CD14-positive monocyte (primary cell): ENCODE data around the gene OOSP4A. TPM values are rescaled to one million over a fixed set of nuclear protein-coding genes. Genes with fewer than 3 reads are reported as not detected.

Experiments used
- DNase-seq, 3 donors: peaks; one replicate each; pipeline ENCODE4 v3.0.0-alpha.2; 2011 to 2022
- H2AFZ ChIP-seq: 2 replicates; pipeline ENCODE4 v1.6.0; 2012; ENCODE audit warnings: mild to moderate bottlenecking, low read depth, low read length, inconsistent platforms; ENCODE audit not compliant: insufficient read depth, poor library complexity, severe bottlenecking
- H3K27ac ChIP-seq, 2 donors: 1 replicate in 1 of 2; 2 replicates in 1 of 2; pipeline ENCODE4 v1.5.1; 2012 to 2013; ENCODE audit warnings: low read length in 2 of 2, control low read depth in 1 of 2, inconsistent platforms in 1 of 2, low read depth in 1 of 2, mild to moderate bottlenecking in 1 of 2
- H3K27me3 ChIP-seq, 2 donors: one replicate each; pipeline versions ENCODE4 v1.6.0 to v1.6.1; 2011 to 2013; ENCODE audit warnings: low read length in 2 of 2; ENCODE audit not compliant: control insufficient read depth in 2 of 2, insufficient read depth in 2 of 2
- H3K36me3 ChIP-seq, 2 donors: replicated peaks in 1 of 2; 1 replicate in 1 of 2; 2 replicates in 1 of 2; pipeline versions ENCODE4 v1.5.1 to v1.6.1; 2012 to 2013; ENCODE audit warnings: low read length in 2 of 2, control low read depth in 1 of 2, inconsistent platforms in 1 of 2, mild to moderate bottlenecking in 1 of 2; ENCODE audit not compliant: insufficient read depth in 2 of 2, control insufficient read depth in 1 of 2
- H3K4me1 ChIP-seq, 2 donors: 1 replicate in 1 of 2; 2 replicates in 1 of 2; pipeline versions ENCODE4 v1.5.1 to v1.6.1; 2012 to 2013; ENCODE audit warnings: low read length in 2 of 2, control low read depth in 1 of 2, inconsistent platforms in 1 of 2, mild to moderate bottlenecking in 1 of 2, moderate library complexity in 1 of 2; ENCODE audit not compliant: insufficient read depth in 2 of 2, control insufficient read depth in 1 of 2
- H3K4me2 ChIP-seq: replicated peaks from 2 replicates; pipeline ENCODE3; 2012; ENCODE audit warnings: low read length, moderate library complexity, mild to moderate bottlenecking; ENCODE audit not compliant: poor library complexity, severe bottlenecking; ENCODE audit errors: extremely low read depth
- H3K4me3 ChIP-seq, 3 experiments: fragments of 200-600 bp in 1 of 3; sonication (generic) in 1 of 3; replicated peaks in 1 of 3; 1 replicate in 2 of 3; 2 replicates in 1 of 3; pipeline ENCODE4 v1.5.1; 2011 to 2013; ENCODE audit warnings: low read length in 3 of 3, mild to moderate bottlenecking in 3 of 3, control low read depth in 2 of 3, low read depth in 2 of 3, inconsistent platforms in 1 of 3, moderate library complexity in 1 of 3
- H3K79me2 ChIP-seq: 2 replicates; pipeline ENCODE4 v1.6.0; 2012; ENCODE audit warnings: mild to moderate bottlenecking, control low read depth, inconsistent platforms, low read length, moderate library complexity; ENCODE audit not compliant: insufficient read depth
- H3K9ac ChIP-seq: 2 replicates; pipeline ENCODE4 v1.6.0; 2017; ENCODE audit warnings: low read length, mild to moderate bottlenecking; ENCODE audit not compliant: insufficient read depth, poor library complexity, severe bottlenecking
- H3K9me3 ChIP-seq, 2 donors: replicated peaks in 1 of 2; 1 replicate in 1 of 2; 2 replicates in 1 of 2; pipeline versions ENCODE4 v1.5.1 to v1.6.1; 2012 to 2013; ENCODE audit warnings: low read length in 2 of 2, control low read depth in 1 of 2; ENCODE audit not compliant: control insufficient read depth in 1 of 2, insufficient read depth in 1 of 2
- H4K20me1 ChIP-seq: 2 replicates; pipeline ENCODE4 v1.6.0; 2012; ENCODE audit warnings: mild to moderate bottlenecking, low read length, control low read depth, moderate library complexity; ENCODE audit not compliant: insufficient read depth
- H3K27ac Mint-ChIP-seq, 7 donors: one replicate each; pipeline ENCODE4 v1.8.0; 2020; ENCODE audit warnings: mild to moderate bottlenecking in 7 of 7, mixed read lengths in 7 of 7, moderate library complexity in 6 of 7, inconsistent platforms in 2 of 7
- H3K27me3 Mint-ChIP-seq, 3 donors: one replicate each; pipeline ENCODE4 v1.8.0; 2021 to 2022; ENCODE audit warnings: low read depth in 3 of 3, mild to moderate bottlenecking in 3 of 3, mixed read lengths in 3 of 3, moderate library complexity in 3 of 3, inconsistent platforms in 1 of 3
- H3K36me3 Mint-ChIP-seq, 2 donors: one replicate each; pipeline ENCODE4 v1.8.0; 2020; ENCODE audit warnings: mixed read lengths in 2 of 2, inconsistent platforms in 1 of 2, mild to moderate bottlenecking in 1 of 2
- H3K4me1 Mint-ChIP-seq: one replicate; pipeline ENCODE4 v1.8.0; 2020; ENCODE audit warnings: mild to moderate bottlenecking, mixed read lengths
- H3K4me3 Mint-ChIP-seq, 2 donors: one replicate each; pipeline ENCODE4 v1.8.0; 2020; ENCODE audit warnings: mild to moderate bottlenecking in 2 of 2, mixed read lengths in 2 of 2, moderate library complexity in 1 of 2
- H3K9me3 Mint-ChIP-seq, 7 donors: one replicate each; pipeline ENCODE4 v1.8.0; 2020 to 2022; ENCODE audit warnings: mixed read lengths in 7 of 7, mild to moderate bottlenecking in 6 of 7, moderate library complexity in 6 of 7, inconsistent platforms in 2 of 7
- WGBS: methylation state at CpG from one replicate; pipeline ENCODE4 v1.1.5; 2013; ENCODE audit warnings: missing lambda C conversion rate; ENCODE audit not compliant: insufficient coverage; 5-methylcytosine and 5-hydroxymethylcytosine counted together
- intact Hi-C, 2 donors: fragments of 100-400 bp; cut with micrococcal nuclease; formaldehyde crosslinking; loops; one replicate each; pipeline versions ENCODE4 v1.15.0 to v1.15.1; 2023
- polyA plus RNA-seq, 3 donors: library from polyadenylated mRNA; depleted of rRNA in 1 of 3; unstranded in 2 of 3; stranded (reverse) in 1 of 3; fragments of 300-500 nt in 2 of 3; fragments of >200 nt in 1 of 3; fragmentation: Illumina TruSeq in 2 of 3; gene quantifications; 1 replicate in 2 of 3; 2 replicates in 1 of 3; pipeline ENCODE4 v1.2.3, GENCODE V29; 2012 to 2021
- TF ChIP-seq, protein P1 (sequence below): fragments of 200-600 bp; IDR thresholded peaks from one replicate; pipeline ENCODE4 v1.8.0; 2022; ENCODE audit warnings: antibody characterized with exemption, mild to moderate bottlenecking

The OOSP4A gene
- polyA plus RNA-seq, 3 donors: not detected

DNA sequence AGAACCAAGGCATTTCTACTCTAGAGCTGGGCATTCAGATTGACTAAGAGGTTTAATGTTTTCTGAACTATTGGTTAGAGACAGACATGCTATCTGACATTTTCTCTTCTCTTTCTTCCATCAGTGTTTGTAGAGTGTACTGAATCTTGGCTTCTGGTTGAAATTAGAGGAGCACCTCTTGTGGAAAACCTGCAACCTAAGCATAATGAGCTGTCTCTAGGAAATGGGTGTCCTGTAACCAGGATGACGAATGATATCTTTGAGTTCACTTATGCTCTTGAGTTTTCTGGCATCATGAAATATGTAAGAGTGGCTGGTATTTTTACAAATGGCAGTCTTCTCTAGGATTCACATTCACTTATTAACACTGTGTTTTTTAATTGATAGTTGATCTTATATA, 19.4 kb downstream of the OOSP4A start:
- no peaks in the 10 kb centered on the region for H3K9me3 ChIP-seq
- H4K20me1 ChIP-seq: no peaks in the 10 kb centered on the region
- H3K79me2 ChIP-seq: no peaks in the 10 kb centered on the region
- Mint-ChIP-seq H3K36me3 (no peaks in the 10 kb centered on the region), H3K27me3 (no peaks in the 10 kb centered on the region), H3K27ac (no peak overlapping the region), H3K9me3 (peaks cover 0 to 3% (median 0%) of the 10 kb centered on the region in 7 donors), H3K4me3 (no peak overlapping the region), H3K4me1 (peaks cover 2% of the 10 kb centered on the region)
- H2AFZ ChIP-seq: no peak overlapping the region
- no peak for DNase-seq
- H3K4me1 ChIP-seq: no peaks in the 10 kb centered on the region
- TF ChIP-seq, protein P1, sequence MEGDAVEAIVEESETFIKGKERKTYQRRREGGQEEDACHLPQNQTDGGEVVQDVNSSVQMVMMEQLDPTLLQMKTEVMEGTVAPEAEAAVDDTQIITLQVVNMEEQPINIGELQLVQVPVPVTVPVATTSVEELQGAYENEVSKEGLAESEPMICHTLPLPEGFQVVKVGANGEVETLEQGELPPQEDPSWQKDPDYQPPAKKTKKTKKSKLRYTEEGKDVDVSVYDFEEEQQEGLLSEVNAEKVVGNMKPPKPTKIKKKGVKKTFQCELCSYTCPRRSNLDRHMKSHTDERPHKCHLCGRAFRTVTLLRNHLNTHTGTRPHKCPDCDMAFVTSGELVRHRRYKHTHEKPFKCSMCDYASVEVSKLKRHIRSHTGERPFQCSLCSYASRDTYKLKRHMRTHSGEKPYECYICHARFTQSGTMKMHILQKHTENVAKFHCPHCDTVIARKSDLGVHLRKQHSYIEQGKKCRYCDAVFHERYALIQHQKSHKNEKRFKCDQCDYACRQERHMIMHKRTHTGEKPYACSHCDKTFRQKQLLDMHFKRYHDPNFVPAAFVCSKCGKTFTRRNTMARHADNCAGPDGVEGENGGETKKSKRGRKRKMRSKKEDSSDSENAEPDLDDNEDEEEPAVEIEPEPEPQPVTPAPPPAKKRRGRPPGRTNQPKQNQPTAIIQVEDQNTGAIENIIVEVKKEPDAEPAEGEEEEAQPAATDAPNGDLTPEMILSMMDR: no peak
- intact Hi-C loops: no loop called here
- H3K4me3 ChIP-seq: no peak overlapping the region
- no CpG with 5 or more reads among the region's 1 CpG for WGBS
- H3K27me3 ChIP-seq: no peaks in the 10 kb centered on the region
- H3K27ac ChIP-seq: no peak overlapping the region
- no peak overlapping the region for H3K4me2 ChIP-seq
- no peaks in the 10 kb centered on the region for H3K36me3 ChIP-seq
- H3K9ac ChIP-seq: no peak overlapping the region

GRCh38 chr11:59984368-59984767, 20.5 kb downstream of the OOSP4A start:
- intact Hi-C loops: no loop called here
- Mint-ChIP-seq H3K27ac (no peak overlapping the region), H3K4me1 (peaks cover 2% of the 10 kb centered on the region), H3K4me3 (no peak overlapping the region), H3K27me3 (no peaks in the 10 kb centered on the region), H3K9me3 (peaks cover 0 to 6% (median 2%) of the 10 kb centered on the region in 7 donors), H3K36me3 (no peaks in the 10 kb centered on the region)
- Histone ChIP-seq H3K36me3 (no peaks in the 10 kb centered on the region), H3K79me2 (no peaks in the 10 kb centered on the region), H3K9ac (no peak overlapping the region), H3K4me3 (no peak overlapping the region), H3K4me1 (no peaks in the 10 kb centered on the region), H3K4me2 (no peak overlapping the region), H4K20me1 (no peaks in the 10 kb centered on the region), H3K9me3 (no peaks in the 10 kb centered on the region), H3K27ac (no peak overlapping the region), H2AFZ (no peak overlapping the region), H3K27me3 (no peaks in the 10 kb centered on the region)
- TF ChIP-seq, protein P1: no peak
- DNase-seq: no peak
- 100% methylated on average over 2 of the region's 3 CpGs for WGBS
